ENCODE measurements around the gene ROM1. TPM values are rescaled to one million over a fixed set of nuclear protein-coding genes. Genes with fewer than 3 reads are reported as not detected.
"Not testable (repeated sequence)": the region's sequence is repeated elsewhere in the genome, so short reads cannot be mapped to it uniquely, and the experiment has no call there.

ROM1 gene
- total and polyA plus RNA-seq, 8 donors, result 0.29 to 13.0 (median 4.6) TPM; not detected in 1

DNA sequence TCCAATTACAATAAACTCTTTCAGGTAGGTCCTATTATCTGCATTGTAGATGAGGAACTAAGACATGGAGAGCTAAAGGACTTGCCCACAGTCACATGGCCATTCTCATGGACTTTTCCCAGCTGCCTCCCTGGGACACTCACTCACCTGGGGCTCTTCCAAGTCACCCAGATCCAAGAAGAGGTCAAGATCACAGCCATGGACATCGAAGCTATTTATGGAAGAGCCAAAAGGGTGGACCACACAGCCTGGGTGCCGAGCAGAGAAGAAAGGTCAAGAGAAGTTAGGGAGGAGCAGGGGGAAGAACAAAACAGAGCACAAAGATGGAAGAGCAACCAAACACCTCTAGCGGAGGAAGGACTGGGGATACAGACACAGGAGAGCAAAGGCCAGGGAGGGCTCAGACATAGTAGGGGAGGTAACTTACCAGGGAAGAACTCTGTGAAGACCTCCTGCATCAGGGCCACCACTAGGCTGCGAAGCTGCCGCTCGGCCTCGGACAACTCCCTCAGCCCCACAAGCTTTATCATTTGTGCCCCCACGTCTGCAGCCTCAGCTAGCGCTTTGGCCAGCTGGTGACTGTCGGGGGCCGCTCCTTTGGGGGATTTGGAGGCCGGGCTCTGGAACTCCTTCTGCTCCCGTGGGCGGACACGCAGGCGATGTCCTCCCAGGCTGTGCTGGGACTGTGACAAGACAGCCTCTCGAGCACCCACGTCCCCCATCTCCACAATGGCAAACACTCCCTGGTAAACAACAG lies 31.9 kb upstream of the ROM1 start:
- Histone ChIP-seq H3K36me3 (peaks cover 30 to 96% (median 89%) of the 10 kb centered on the region in 4 donors), H3K4me3 (no peak overlapping the region), H3K9me3 (no peaks in the 10 kb centered on the region), H3K27ac (no peak overlapping the region), H3K27me3 (no peaks in the 10 kb centered on the region), H3K4me1 (peaks cover 5 to 22% (median 12%) of the 10 kb centered on the region in 4 donors)
- intact Hi-C loops (cut with DNase I; ENCODE audit: low total_unique reads), result no loop called here
- no peak for TF ChIP-seq POLR2AphosphoS5 (IDR thresholded peaks at IDR 0.05)
- TF ChIP-seq POLR2A (IDR thresholded peaks at IDR 0.05), result no peak
- TF ChIP-seq CTCF (IDR thresholded peaks at IDR 0.05), result no peak
- no peak for TF ChIP-seq EP300 (IDR thresholded peaks at IDR 0.05)
- no peak for DNase-seq
- 90 to 95% (median 93%) methylated on average over 18 of the region's 18 CpGs for WGBS, 5 donors

- intact Hi-C loops (cut with DNase I; ENCODE audit: low total_unique reads), result not testable (repeated sequence)
Observed at GRCh38 chr11:62581735-62582134, 31.3 kb upstream of the ROM1 start.

GRCh38 chr11:62585356-62585755 lies 27.7 kb upstream of the ROM1 start:
- H3K4me3 ChIP-seq; H3K9me3 ChIP-seq; H3K27me3 ChIP-seq; H3K27ac ChIP-seq; DNase-seq; intact Hi-C loops (cut with DNase I; ENCODE audit: low total_unique reads): not testable (repeated sequence)
- Histone ChIP-seq H3K4me1 (peaks cover 14 to 41% (median 29%) of the 10 kb centered on the region in 4 donors), H3K36me3 (peaks cover 29 to 83% (median 75%) of the 10 kb centered on the region in 4 donors)
- WGBS, 5 donors, result 84 to 97% (median 92%) methylated on average over 7 of the region's 7 CpGs

More at GRCh38 chr11:62581735-62582134, 31.3 kb upstream of the ROM1 start:
- peaks cover 0 to 16% (median 7%) of the 10 kb centered on the region in 4 donors for H3K4me1 ChIP-seq
- not testable (repeated sequence) for H3K4me3 ChIP-seq, H3K9me3 ChIP-seq, H3K27ac ChIP-seq, H3K27me3 ChIP-seq, DNase-seq
- 91 to 99% (median 98%) methylated on average over 4 of the region's 4 CpGs for WGBS, 5 donors
- peaks cover 34 to 96% (median 89%) of the 10 kb centered on the region in 4 donors for H3K36me3 ChIP-seq

DNA sequence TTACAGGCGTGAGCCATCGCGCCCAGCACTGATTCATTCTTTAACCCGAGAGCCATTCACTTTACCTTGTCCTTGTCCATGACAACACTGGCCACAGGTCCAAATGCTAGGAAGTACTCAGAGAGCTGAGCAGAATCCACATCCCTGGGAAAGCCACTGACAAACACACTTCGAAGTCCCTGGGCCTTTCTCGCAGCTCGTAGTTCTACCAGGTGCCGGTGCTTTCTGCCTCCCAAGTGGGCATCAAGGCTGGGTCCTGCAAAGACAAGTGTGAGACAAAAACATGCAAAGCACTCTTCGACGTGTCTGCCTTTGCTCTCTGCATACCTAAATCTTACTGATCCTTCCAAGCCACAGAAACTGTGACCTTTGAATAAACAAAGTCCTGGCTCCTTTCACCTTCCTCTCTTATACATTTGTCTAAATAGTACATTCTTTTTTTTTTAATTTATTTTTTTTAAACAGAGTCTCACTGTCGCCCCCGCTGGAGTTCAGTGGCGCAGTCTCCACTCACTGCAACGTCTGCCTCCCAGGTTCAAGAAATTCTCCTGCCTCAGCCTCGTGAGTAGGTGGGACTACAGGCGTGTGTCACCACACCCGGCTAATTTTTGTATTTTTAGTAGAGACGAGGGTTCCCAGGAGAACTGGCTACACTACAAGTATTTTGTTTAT lies 24.0 kb upstream of the ROM1 start:
- Histone ChIP-seq H3K27ac (peak overlapping the region in 4 of 5 donors; percentile 32 to 98 (median 58)), H3K27me3 (no peaks in the 10 kb centered on the region), H3K4me3 (no peak overlapping the region), H3K36me3 (peaks cover 24 to 54% (median 53%) of the 10 kb centered on the region in 4 donors), H3K9me3 (no peaks in the 10 kb centered on the region), H3K4me1 (peaks cover 43 to 70% (median 52%) of the 10 kb centered on the region in 4 donors)
- TF ChIP-seq POLR2AphosphoS5 (IDR thresholded peaks at IDR 0.05) (no peak), CTCF (IDR thresholded peaks at IDR 0.05) (no peak), POLR2A (IDR thresholded peaks at IDR 0.05) (no peak), EP300 (IDR thresholded peaks at IDR 0.05) (no peak)
- DNase-seq, result peak in 1 of 2 donors; percentile 32
- WGBS, 5 donors, result 54 to 63% (median 60%) methylated on average over 18 of the region's 18 CpGs
- intact Hi-C loops (cut with DNase I; ENCODE audit: low total_unique reads), result no loop called here

GRCh38 chr11:62591448-62592145 lies 21.5 kb upstream of the ROM1 start, which contains the start of gene TUT1:
Gene TUT1 (minus strand): TSS chr11:62591523. CDS start chr11:62591485, 38 bp downstream.
- Histone ChIP-seq H3K4me1 (peaks cover 43 to 67% (median 53%) of the 10 kb centered on the region in 4 donors), H3K9me3 (no peaks in the 10 kb centered on the region), H3K4me3 (peak within 1 kb of the TSS; percentile 66 to 87 (median 68)), H3K27me3 (no peaks in the 10 kb centered on the region), H3K27ac (peak within 1 kb of the TSS; percentile 87 to 100 (median 97)), H3K36me3 (peaks cover 35 to 61% (median 55%) of the 10 kb centered on the region in 4 donors)
- TF ChIP-seq POLR2AphosphoS5 (IDR thresholded peaks at IDR 0.05) (peak; percentile 96 to 99 (median 98)), EP300 (IDR thresholded peaks at IDR 0.05) (no peak), POLR2A (IDR thresholded peaks at IDR 0.05) (peak in 1 of 4 donors; percentile 64), CTCF (IDR thresholded peaks at IDR 0.05) (peak in 1 of 7 experiments; percentile 10)
- WGBS, 5 donors, result 0 to 1% (median 0%) methylated on average over 39 to 58 of the region's 58 CpGs
- DNase-seq, result peak; percentile 97 to 99
- intact Hi-C loops (cut with DNase I; ENCODE audit: low total_unique reads), result no loop called here

All from stomach (tissue), 9 donors.